WTC11 (cell line): ENCODE measurements around the gene PTPRN. TPM values are rescaled to one million over a fixed set of nuclear protein-coding genes. Genes with fewer than 3 reads are reported as not detected.

Experiments
- ATAC-seq: fragments of 200-7000 bp; cut with Tn5 transposase; 2 replicates; pipeline ENCODE4 v1.10.0; 2021; ENCODE audit warnings: mild to moderate bottlenecking, moderate library complexity
- CTCF ChIA-PET: fragments of 300-600 bp; sonication (Branson Sonifier 250); formaldehyde crosslinking; loops from one replicate; lab custom pipeline; 2021; ENCODE audit warnings: antibody characterized with exemption; lab: Charles Lee
- POLR2A ChIA-PET: fragments of 350-600 bp; sonication (Branson Sonifier 250); formaldehyde crosslinking; loops from one replicate; lab custom pipeline; 2021; ENCODE audit warnings: antibody characterized with exemption; lab: Charles Lee
- DNase-seq: peaks from one replicate; pipeline ENCODE4 v3.0.0; 2021; ENCODE audit warnings: low spot score
- H3K27ac Mint-ChIP-seq: 2 replicates; pipeline ENCODE4 v1.8.0; 2021; ENCODE audit warnings: mixed read lengths
- H3K27me3 Mint-ChIP-seq: 2 replicates; pipeline ENCODE4 v1.8.0; 2021; ENCODE audit warnings: low read depth, mild to moderate bottlenecking, moderate library complexity, mixed read lengths
- H3K36me3 Mint-ChIP-seq: 2 replicates; pipeline ENCODE4 v1.8.0; 2021; ENCODE audit warnings: mixed read lengths
- H3K4me1 Mint-ChIP-seq: 2 replicates; pipeline ENCODE4 v1.8.0; 2022; ENCODE audit warnings: mixed read lengths
- H3K4me3 Mint-ChIP-seq: 2 replicates; pipeline ENCODE4 v1.8.0; 2021; ENCODE audit warnings: mild to moderate bottlenecking, moderate library complexity, mixed read lengths
- H3K9me3 Mint-ChIP-seq: 2 replicates; pipeline ENCODE4 v1.8.0; 2021; ENCODE audit warnings: mixed read lengths
- CREM ChIP-seq: sonication (generic); formaldehyde crosslinking; IDR thresholded peaks from 2 replicates; pipeline ENCODE4 v1.8.1; 2022; ENCODE audit warnings: mild to moderate bottlenecking, missing genetic modification reagents, moderate library complexity
- E2F4 ChIP-seq: sonication (generic); formaldehyde crosslinking; IDR thresholded peaks from 2 replicates; pipeline ENCODE4 v1.8.1; 2022; ENCODE audit warnings: low read depth, mild to moderate bottlenecking, moderate library complexity, missing genetic modification reagents, borderline replicate concordance
- E2F5 ChIP-seq: sonication (generic); formaldehyde crosslinking; IDR thresholded peaks from 2 replicates; pipeline ENCODE4 v1.8.1; 2022; ENCODE audit warnings: mild to moderate bottlenecking, moderate library complexity, missing genetic modification reagents
- ELF4 ChIP-seq: sonication (generic); formaldehyde crosslinking; IDR thresholded peaks from 2 replicates; pipeline ENCODE4 v1.8.1; 2022; ENCODE audit warnings: low read depth, mild to moderate bottlenecking, moderate library complexity, missing genetic modification reagents
- EMX1 ChIP-seq: fragments of 250-450 bp; sonication (Bioruptor Pico); IDR thresholded peaks from 2 replicates; pipeline ENCODE4 v1.8.0; 2021; ENCODE audit warnings: mild to moderate bottlenecking
- ESRRA ChIP-seq: sonication (generic); formaldehyde crosslinking; IDR thresholded peaks from 2 replicates; pipeline ENCODE4 v1.8.1; 2022; ENCODE audit warnings: mild to moderate bottlenecking, missing genetic modification reagents, borderline replicate concordance
- ETV6 ChIP-seq: sonication (generic); formaldehyde crosslinking; IDR thresholded peaks from 2 replicates; pipeline ENCODE4 v1.8.1; 2022; ENCODE audit warnings: mild to moderate bottlenecking, missing genetic modification reagents
- FOXJ3 ChIP-seq: sonication (generic); formaldehyde crosslinking; IDR thresholded peaks from 2 replicates; pipeline ENCODE4 v1.9.0; 2021; ENCODE audit warnings: missing genetic modification reagents, mild to moderate bottlenecking, borderline replicate concordance
- FOXK1 ChIP-seq: sonication (generic); formaldehyde crosslinking; IDR thresholded peaks from 2 replicates; pipeline ENCODE4 v1.8.0; 2022; ENCODE audit warnings: mild to moderate bottlenecking, moderate library complexity, missing genetic modification reagents
- FOXP1 ChIP-seq: sonication (generic); formaldehyde crosslinking; IDR thresholded peaks from 2 replicates; pipeline ENCODE4 v1.8.0; 2022; ENCODE audit warnings: missing genetic modification reagents, mild to moderate bottlenecking, moderate library complexity, borderline replicate concordance
- GABPB1 ChIP-seq: sonication (generic); formaldehyde crosslinking; IDR thresholded peaks from 2 replicates; pipeline ENCODE4 v1.8.1; 2023; ENCODE audit warnings: mild to moderate bottlenecking, missing genetic modification reagents
- HMGA2 ChIP-seq: fragments of 250-450 bp; sonication (Bioruptor Pico); IDR thresholded peaks from 2 replicates; pipeline ENCODE4 v1.4.0; 2021; ENCODE audit warnings: mild to moderate bottlenecking, moderate library complexity
- IRF1 ChIP-seq: sonication (generic); formaldehyde crosslinking; IDR thresholded peaks from 2 replicates; pipeline ENCODE4 v1.8.0; 2023; ENCODE audit warnings: missing genetic modification reagents
- IRF2 ChIP-seq: sonication (generic); formaldehyde crosslinking; IDR thresholded peaks from 2 replicates; pipeline ENCODE4 v1.8.0; 2022; ENCODE audit warnings: low read depth, missing genetic modification reagents, borderline replicate concordance
- KAT7 ChIP-seq: sonication (generic); formaldehyde crosslinking; IDR thresholded peaks from 2 replicates; pipeline ENCODE4 v1.8.1; 2023; ENCODE audit warnings: missing genetic modification reagents, mild to moderate bottlenecking, borderline replicate concordance
- MYBL2 ChIP-seq: sonication (generic); formaldehyde crosslinking; IDR thresholded peaks from 2 replicates; pipeline ENCODE4 v1.8.1; 2023; ENCODE audit warnings: mild to moderate bottlenecking, moderate library complexity, missing genetic modification reagents
- NFATC4 ChIP-seq: fragments of 250-450 bp; sonication (Bioruptor Pico); IDR thresholded peaks from 2 replicates; pipeline ENCODE4 v1.9.0; 2021; ENCODE audit warnings: mild to moderate bottlenecking
- NR3C1 ChIP-seq: sonication (generic); formaldehyde crosslinking; conservative IDR thresholded peaks from 2 replicates; pipeline ENCODE4 v1.8.1; 2023; ENCODE audit warnings: low read depth, mild to moderate bottlenecking, missing genetic modification reagents
- PRDM15 ChIP-seq: sonication (generic); formaldehyde crosslinking; IDR thresholded peaks from 2 replicates; pipeline ENCODE4 v1.8.0; 2022; ENCODE audit warnings: missing genetic modification reagents
- RELA ChIP-seq: sonication (generic); formaldehyde crosslinking; IDR thresholded peaks from 2 replicates; pipeline ENCODE4 v1.8.1; 2022; ENCODE audit warnings: missing genetic modification reagents, mild to moderate bottlenecking, borderline replicate concordance
- RORB ChIP-seq: fragments of 250-450 bp; sonication (Bioruptor Pico); IDR thresholded peaks from 2 replicates; pipeline ENCODE4 v1.9.0; 2021; ENCODE audit warnings: mild to moderate bottlenecking
- SOX15 ChIP-seq: fragments of 250-450 bp; sonication (Bioruptor Pico); IDR thresholded peaks from 2 replicates; pipeline ENCODE4 v1.9.0; 2021; ENCODE audit warnings: mild to moderate bottlenecking
- STAT6 ChIP-seq: sonication (generic); formaldehyde crosslinking; conservative IDR thresholded peaks from 2 replicates; pipeline ENCODE4 v1.8.1; 2023; ENCODE audit warnings: mild to moderate bottlenecking, low read depth, missing genetic modification reagents, moderate library complexity
- TCF7 ChIP-seq: sonication (generic); formaldehyde crosslinking; IDR thresholded peaks from 2 replicates; pipeline ENCODE4 v1.8.0; 2022; ENCODE audit warnings: mild to moderate bottlenecking, low read depth, missing genetic modification reagents, moderate library complexity
- USF1 ChIP-seq: sonication (generic); formaldehyde crosslinking; IDR thresholded peaks from 2 replicates; pipeline ENCODE4 v1.8.0; 2022; ENCODE audit warnings: mild to moderate bottlenecking, missing genetic modification reagents
- ZNF317 ChIP-seq: sonication (generic); formaldehyde crosslinking; IDR thresholded peaks from 2 replicates; pipeline ENCODE4 v1.8.1; 2023; ENCODE audit warnings: low read depth, mild to moderate bottlenecking, moderate library complexity, missing genetic modification reagents, borderline replicate concordance
- ZNF416 ChIP-seq: fragments of 250-450 bp; sonication (Bioruptor Pico); IDR thresholded peaks from 2 replicates; pipeline ENCODE4 v1.9.0; 2021; ENCODE audit warnings: mild to moderate bottlenecking, inconsistent platforms
- total RNA-seq: library from RNA; stranded (reverse); gene quantifications from 3 replicates; pipeline ENCODE4 v1.2.3, GENCODE V29; 2021

PTPRN gene
- total RNA-seq, 1 experiment from 2014 or later = 3.8 TPM

- DNase-seq (no peak), ATAC-seq (no peak)
- peaks cover 19% of the 10 kb centered on the region for H3K27me3 Mint-ChIP-seq
- H3K4me3 Mint-ChIP-seq = no peak overlapping the region
- no peaks in the 10 kb centered on the region for H3K9me3 Mint-ChIP-seq
- ChIA-PET CTCF (no interaction called here), POLR2A (interaction anchor here (0.7 kb wide), 1 partner anchor 41 kb away, joined by 6 read pairs; no protein-coding TSS in a partner anchor)
- peaks cover 2% of the 10 kb centered on the region; the same call in 1 of the 2 replicates for H3K36me3 Mint-ChIP-seq
- peaks cover 17% of the 10 kb centered on the region for H3K4me1 Mint-ChIP-seq
- H3K27ac Mint-ChIP-seq = no peak overlapping the region
- TF ChIP-seq HMGA2 (CRISPR knock-in tag) (no peak), STAT6 (CRISPR knock-in tag) (no peak), NR3C1 (CRISPR knock-in tag) (no peak), RELA (no peak), FOXK1 (no peak), SOX15 (no peak), TCF7 (CRISPR knock-in tag) (no peak), GABPB1 (CRISPR knock-in tag) (no peak), ESRRA (no peak), IRF2 (CRISPR knock-in tag) (no peak), E2F4 (CRISPR knock-in tag) (no peak), ZNF416 (no peak), E2F5 (no peak), MYBL2 (CRISPR knock-in tag) (no peak), FOXP1 (CRISPR knock-in tag) (no peak), PRDM15 (CRISPR knock-in tag) (no peak)
Measured at GRCh38 chr2:219289195-219289536, 20.0 kb downstream of the PTPRN start.

- DNase-seq (no peak), ATAC-seq (no peak)
- peaks cover 11% of the 10 kb centered on the region for H3K4me1 Mint-ChIP-seq
- ChIA-PET CTCF (interaction anchor here (1.0 to 2.4 kb wide), 2 partner anchors 10 kb away, joined by 3 to 26 read pairs; no protein-coding TSS in a partner anchor), POLR2A (interaction anchor here (0.6 kb wide), 1 partner anchor 34 kb away, joined by 3 read pairs; the partner anchor contains the start of gene TUBA4A)
- peaks cover 5% of the 10 kb centered on the region; the same call in 1 of the 2 replicates for H3K36me3 Mint-ChIP-seq
- no peaks in the 10 kb centered on the region for H3K9me3 Mint-ChIP-seq
- peaks cover 7% of the 10 kb centered on the region for H3K27me3 Mint-ChIP-seq
- H3K4me3 Mint-ChIP-seq = no peak overlapping the region
- no peak overlapping the region for H3K27ac Mint-ChIP-seq
- TF ChIP-seq IRF1 (CRISPR knock-in tag) (no peak), EMX1 (CRISPR knock-in tag) (no peak), FOXJ3 (no peak), NFATC4 (CRISPR knock-in tag) (no peak), ZNF317 (CRISPR knock-in tag) (no peak), FOXK1 (no peak), ETV6 (CRISPR knock-in tag) (no peak), USF1 (CRISPR knock-in tag) (no peak), CREM (no peak), KAT7 (no peak), MYBL2 (CRISPR knock-in tag) (no peak), ELF4 (no peak), RORB (CRISPR knock-in tag) (no peak)
Measured at GRCh38 chr2:219287580-219288265, 21.5 kb downstream of the PTPRN start.
